ENCODE results near the gene NCK1. TPM values are rescaled to one million over a fixed set of nuclear protein-coding genes. Genes with fewer than 3 reads are reported as not detected.

Gene NCK1
- total RNA-seq, result 10 to 100 TPM; 39.2 to 48.5 TPM

DNA sequence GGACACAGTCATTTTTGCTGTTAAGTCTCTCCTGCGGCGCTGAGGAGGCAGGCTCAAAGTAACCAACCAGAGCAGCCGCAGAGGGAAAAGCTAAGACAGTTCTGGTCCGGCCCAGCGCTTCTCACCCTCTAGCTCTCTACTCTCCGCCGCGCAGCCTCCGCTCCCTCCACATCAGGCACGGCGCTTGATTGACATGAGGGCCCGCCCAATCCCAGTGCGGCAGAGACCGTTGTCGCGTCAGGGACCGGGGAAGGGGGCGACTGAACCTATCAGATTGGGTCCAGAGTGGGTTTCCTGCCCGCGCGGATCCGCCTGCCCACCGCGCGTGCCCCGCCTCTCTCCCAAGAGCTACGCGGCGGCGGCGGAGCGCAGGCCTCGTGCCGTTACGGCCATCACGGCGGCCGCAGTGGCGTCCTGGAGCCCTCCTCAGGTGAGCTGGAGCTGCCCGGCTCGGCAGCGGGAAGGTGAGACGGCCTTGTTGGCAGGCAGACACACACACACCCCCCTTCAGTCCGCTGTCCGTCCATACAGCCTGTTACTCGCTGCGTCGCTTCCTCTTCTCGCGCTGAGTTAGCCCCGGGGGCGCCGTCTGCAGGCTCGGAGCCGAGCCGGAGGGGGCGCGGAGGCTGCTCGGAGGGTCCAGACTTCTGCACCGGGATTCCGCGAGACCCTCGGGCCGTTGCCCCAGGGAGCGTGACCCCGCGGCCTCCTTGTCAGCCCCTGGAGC lies at the start of gene NCK1:
Gene NCK1, plus strand, starts transcription at position 319 of the 727 bp plus-strand sequence. CDS start 65,794 bp downstream, outside the sequence.
- Mint-ChIP-seq H3K27me3 (no peaks in the 10 kb centered on the region), H3K27ac (peak within 1 kb of the TSS; percentile 99), H3K4me3 (peak within 1 kb of the TSS; percentile 98), H3K36me3 (ENCODE audit: low read depth) (peaks cover 36% of the 10 kb centered on the region), H3K9me3 (peaks cover 2% of the 10 kb centered on the region), H3K4me1 (peaks cover 51% of the 10 kb centered on the region)
- ChIA-PET CTCF (interaction anchor here (0.6 to 3.1 kb wide), 11 partner anchors 12 to 818 kb away, joined by 3 to 11 read pairs (median 4); partner anchors contain the start of gene STAG1), POLR2A (interaction anchor here (0.8 to 1.3 kb wide), 4 partner anchors 109 to 666 kb away, joined by 3 to 8 read pairs (median 4); partner anchors contain the start of genes MSL2 and STAG1)
- peak; percentile 99 for DNase-seq

DNA sequence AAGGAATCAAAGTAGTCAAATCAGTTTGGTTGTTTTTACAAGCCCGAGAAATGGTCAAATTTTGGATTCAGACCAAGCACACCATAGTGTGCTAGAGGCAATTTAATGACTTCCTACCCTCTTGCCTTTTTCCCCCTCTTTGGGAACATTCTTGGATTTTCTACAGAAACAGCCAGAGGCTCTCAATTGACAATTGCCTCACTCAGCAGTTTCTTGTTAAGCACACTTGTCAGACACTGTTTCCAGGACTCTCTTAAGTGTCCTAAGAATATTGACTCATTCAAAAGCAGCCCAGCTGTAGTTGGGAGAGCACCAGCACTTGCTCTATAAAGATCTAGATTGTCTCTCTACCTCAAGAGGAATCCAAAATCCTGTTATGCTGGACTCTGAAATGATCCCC lies 44.6 kb upstream of the NCK1 start:
- H3K27ac Mint-ChIP-seq, result no peak overlapping the region
- CTCF ChIA-PET, result interaction anchor here (2.2 kb wide), 1 partner anchor 65 kb away, joined by 5 read pairs; the partner anchor contains the start of gene STAG1
- no peak overlapping the region for H3K4me3 Mint-ChIP-seq
- DNase-seq, result no peak
- peaks cover 20% of the 10 kb centered on the region for H3K4me1 Mint-ChIP-seq
- peaks cover 47% of the 10 kb centered on the region for H3K27me3 Mint-ChIP-seq
- POLR2A ChIA-PET, result no interaction called here
- H3K9me3 Mint-ChIP-seq, result no peaks in the 10 kb centered on the region
- peaks cover 2% of the 10 kb centered on the region for H3K36me3 Mint-ChIP-seq (ENCODE audit: low read depth)

DNA sequence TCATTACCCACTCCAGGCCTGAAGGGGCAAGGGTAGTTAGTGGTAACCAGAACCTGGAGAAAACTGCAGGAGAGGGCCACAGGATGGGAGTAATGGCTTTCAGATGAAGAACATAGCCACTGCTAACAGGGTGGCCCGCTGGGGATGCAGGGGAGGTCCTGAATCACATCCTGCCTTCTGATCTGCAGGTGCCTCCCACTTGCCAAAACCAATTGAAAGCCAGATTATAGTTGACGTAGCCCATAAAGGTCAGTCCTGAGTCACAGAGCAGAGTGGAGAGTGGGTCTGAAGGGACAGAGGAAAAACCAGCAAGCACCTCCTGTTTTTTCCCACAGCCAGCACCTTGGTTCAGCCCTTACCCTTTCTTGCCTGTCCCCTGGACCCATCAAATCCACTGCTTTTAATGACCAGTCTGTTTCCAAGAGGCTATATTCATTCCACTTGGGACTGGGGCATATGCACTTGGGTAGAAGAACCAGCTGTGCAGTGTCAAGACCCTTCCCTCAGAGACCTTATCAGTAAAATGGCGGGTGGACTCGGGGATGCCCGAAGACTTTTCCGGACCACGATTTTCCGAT lies 43.7 kb upstream of the NCK1 start:
- Mint-ChIP-seq H3K4me1 (peaks cover 20% of the 10 kb centered on the region), H3K27ac (peak overlapping the region; percentile 33), H3K4me3 (peak overlapping the region; percentile 66), H3K36me3 (ENCODE audit: low read depth) (peaks cover 2% of the 10 kb centered on the region), H3K9me3 (peaks cover 2% of the 10 kb centered on the region), H3K27me3 (peaks cover 56% of the 10 kb centered on the region)
- ChIA-PET POLR2A (no interaction called here), CTCF (no interaction called here)
- DNase-seq, result no peak

DNA sequence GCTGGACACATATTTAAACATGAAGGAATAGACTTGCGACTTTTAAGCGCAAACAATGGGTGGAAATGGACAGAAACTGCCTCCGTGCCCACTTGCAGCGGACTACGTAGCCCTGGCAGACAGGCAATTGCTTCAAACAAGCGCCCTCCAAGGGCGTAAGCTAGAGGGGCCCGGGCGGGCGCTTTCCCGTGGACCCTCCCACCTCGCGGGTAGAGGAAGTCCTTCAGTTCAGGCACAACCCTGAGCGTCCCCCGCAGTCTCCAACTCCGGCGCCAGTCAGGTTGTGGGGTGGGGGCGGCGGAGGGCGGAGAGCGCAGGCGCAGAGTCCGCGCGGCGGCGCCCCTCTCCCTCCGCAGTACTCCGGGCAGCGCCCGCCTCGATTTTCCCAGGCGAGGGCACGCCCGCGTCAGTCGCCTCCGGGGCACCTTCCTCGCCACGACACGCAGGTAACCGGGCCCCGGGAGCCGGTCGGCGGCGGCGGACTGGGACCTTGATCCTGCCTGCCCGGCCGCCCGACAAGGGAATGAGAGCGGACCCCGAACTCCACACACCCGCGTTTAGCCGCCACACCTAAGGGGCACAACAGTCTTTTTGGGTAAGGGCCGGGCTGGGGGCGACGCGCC lies 43.1 kb upstream of the NCK1 start, which contains the start of gene SLC35G2:
Gene SLC35G2, plus strand, starts transcription at position 358 of the 623 bp plus-strand sequence. CDS start 35,335 bp downstream, outside the sequence.
- Mint-ChIP-seq H3K27me3 (peaks cover 57% of the 10 kb centered on the region), H3K9me3 (peaks cover 4% of the 10 kb centered on the region), H3K4me3 (peak within 1 kb of the TSS; percentile 66), H3K27ac (peak within 1 kb of the TSS; percentile 33), H3K36me3 (ENCODE audit: low read depth) (peaks cover 2% of the 10 kb centered on the region), H3K4me1 (peaks cover 20% of the 10 kb centered on the region)
- DNase-seq, result peak; percentile 19
- POLR2A ChIA-PET, result no interaction called here
- CTCF ChIA-PET, result no interaction called here

DNA sequence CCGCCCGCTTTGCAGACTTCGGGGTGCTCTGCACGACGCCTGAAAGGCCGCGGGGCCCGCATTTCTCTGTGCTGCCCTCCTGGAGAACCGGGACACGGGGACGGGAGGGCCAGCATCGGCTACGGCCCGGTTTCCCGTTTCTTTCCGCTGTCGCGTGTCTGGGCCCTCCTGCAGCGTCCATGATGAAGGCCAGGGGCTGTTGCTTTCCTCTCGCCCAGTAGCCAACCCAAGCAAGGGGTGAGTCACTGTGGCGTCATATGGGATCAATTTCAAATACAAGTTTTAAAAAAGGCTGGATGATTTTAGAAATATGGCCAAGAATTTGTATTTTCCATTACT lies 42.6 kb upstream of the NCK1 start:
- peak overlapping the region; percentile 61 for H3K4me3 Mint-ChIP-seq
- CTCF ChIA-PET, result no interaction called here
- no peak for DNase-seq
- peaks cover 20% of the 10 kb centered on the region for H3K4me1 Mint-ChIP-seq
- no peak overlapping the region for H3K27ac Mint-ChIP-seq
- H3K36me3 Mint-ChIP-seq (ENCODE audit: low read depth), result peaks cover 2% of the 10 kb centered on the region
- H3K27me3 Mint-ChIP-seq, result peaks cover 58% of the 10 kb centered on the region
- POLR2A ChIA-PET, result no interaction called here
- peaks cover 5% of the 10 kb centered on the region for H3K9me3 Mint-ChIP-seq

DNA sequence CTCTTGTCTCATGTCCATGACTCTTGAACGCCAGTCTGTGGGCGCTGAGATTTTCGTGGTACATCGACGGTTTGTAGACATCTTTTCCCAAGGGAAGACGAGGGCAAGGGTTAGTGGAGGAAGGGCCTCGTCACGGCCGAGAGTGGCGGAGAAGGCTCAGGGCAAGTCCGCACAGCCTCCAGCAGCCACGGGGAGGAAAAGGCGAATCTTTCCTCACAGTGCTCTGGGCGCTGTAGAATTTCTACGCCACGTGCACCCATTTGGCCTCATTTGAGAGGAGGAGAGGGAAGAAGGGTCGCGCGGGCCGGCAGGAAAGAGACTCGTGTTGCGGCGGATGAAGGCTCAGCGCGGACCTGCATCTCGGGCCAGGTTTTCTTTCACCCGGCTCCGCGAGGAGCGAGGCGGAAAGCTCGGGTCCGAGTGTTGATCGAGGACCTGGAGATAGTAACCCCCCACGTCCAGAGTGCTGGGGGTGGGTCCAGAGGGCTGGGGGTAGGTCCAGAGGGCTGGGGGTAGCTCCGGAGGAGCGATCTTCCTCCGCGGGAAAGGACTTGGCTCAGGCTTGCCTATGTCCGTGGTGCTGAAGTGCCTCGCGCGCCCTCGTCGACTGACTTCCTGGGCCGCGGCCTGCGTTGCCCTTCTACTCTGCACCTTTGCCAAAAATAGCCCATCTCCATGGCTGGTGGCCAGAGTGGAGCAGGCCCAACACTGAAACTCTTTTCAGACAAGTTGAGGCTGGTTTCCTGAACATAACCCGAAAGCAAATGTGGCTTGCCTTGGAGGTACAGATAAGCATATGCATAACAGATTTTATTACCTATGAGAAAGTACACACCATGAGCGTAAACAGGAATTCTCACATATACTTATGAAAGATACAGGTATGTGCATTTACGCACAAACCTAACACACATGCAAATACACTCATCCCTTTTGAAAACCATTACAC lies 42.0 kb upstream of the NCK1 start:
- Mint-ChIP-seq H3K4me1 (peaks cover 20% of the 10 kb centered on the region), H3K9me3 (peaks cover 8% of the 10 kb centered on the region), H3K4me3 (peak overlapping the region; percentile 61), H3K27ac (no peak overlapping the region), H3K27me3 (peaks cover 62% of the 10 kb centered on the region), H3K36me3 (ENCODE audit: low read depth) (peaks cover 2% of the 10 kb centered on the region)
- DNase-seq, result peak; percentile 31
- CTCF ChIA-PET, result no interaction called here
- POLR2A ChIA-PET, result no interaction called here

DNA sequence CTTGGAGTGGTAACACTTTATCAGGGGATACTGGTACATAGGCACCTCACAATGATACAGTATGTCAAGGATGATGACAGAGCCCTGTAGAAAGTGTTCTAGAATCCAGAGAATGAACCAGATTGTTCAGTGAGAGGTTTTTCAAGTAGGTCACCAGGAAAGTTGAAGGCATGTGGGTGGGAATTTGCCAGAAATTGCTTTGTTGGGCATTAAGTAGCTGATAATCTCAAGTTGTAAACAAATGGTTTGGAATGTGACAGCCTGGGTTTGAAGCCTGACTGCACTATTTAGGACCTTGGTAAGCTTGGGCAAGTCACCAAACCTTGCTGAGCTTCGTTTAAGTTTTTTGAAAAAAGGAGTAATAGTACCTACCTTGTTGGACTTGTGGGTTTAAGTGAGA lies 30.5 kb upstream of the NCK1 start:
- no peaks in the 10 kb centered on the region for H3K4me1 Mint-ChIP-seq
- no peak overlapping the region for H3K4me3 Mint-ChIP-seq
- no peak overlapping the region for H3K27ac Mint-ChIP-seq
- peaks cover 15% of the 10 kb centered on the region for H3K27me3 Mint-ChIP-seq
- ChIA-PET POLR2A (no interaction called here), CTCF (interaction anchor here (0.6 to 1.5 kb wide), 6 partner anchors 9 to 631 kb away, joined by 3 to 6 read pairs (median 4); no protein-coding TSS in a partner anchor)
- no peak for DNase-seq
- peaks cover 3% of the 10 kb centered on the region for H3K9me3 Mint-ChIP-seq
- H3K36me3 Mint-ChIP-seq (ENCODE audit: low read depth), result peaks cover 2% of the 10 kb centered on the region

DNA sequence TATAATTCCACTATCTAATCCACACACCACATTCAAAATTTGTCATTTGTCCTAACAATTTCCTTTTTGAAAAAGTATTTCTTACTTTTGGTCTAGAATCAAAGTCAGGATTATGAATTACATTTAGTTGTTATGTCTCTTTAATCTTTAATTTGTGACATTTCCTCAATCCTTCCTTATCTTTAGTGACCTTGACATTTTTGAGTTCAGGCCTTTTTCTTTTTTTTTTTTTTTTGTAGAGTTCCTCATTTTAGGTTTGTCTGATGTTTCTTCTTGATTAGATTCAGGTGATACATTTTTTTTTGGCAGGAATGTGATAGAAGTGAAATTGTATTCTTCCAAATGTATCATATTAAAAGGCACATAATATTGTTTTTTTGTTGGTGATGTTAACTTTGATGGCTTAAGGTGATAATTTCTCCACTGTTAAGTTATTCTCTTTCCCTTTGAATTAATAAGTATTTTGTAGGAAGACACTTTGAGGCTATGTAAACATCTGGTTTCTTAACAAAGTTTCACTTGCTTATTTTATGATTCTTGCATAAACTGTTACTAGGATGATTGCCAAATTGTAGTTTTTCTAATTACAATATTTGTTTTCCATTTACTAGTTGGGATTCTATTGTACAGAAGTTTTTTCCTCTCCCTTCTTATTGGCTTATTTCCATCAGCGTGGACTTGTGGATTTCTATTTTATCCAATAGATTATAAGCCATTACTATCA lies 26.8 kb upstream of the NCK1 start:
- POLR2A ChIA-PET, result no interaction called here
- H3K4me3 Mint-ChIP-seq, result no peak overlapping the region
- H3K36me3 Mint-ChIP-seq (ENCODE audit: low read depth), result peaks cover 10% of the 10 kb centered on the region
- peaks cover 11% of the 10 kb centered on the region for H3K27me3 Mint-ChIP-seq
- DNase-seq, result no peak
- H3K9me3 Mint-ChIP-seq, result no peaks in the 10 kb centered on the region
- CTCF ChIA-PET, result no interaction called here
- H3K4me1 Mint-ChIP-seq, result peaks cover 19% of the 10 kb centered on the region
- no peak overlapping the region for H3K27ac Mint-ChIP-seq

DNA sequence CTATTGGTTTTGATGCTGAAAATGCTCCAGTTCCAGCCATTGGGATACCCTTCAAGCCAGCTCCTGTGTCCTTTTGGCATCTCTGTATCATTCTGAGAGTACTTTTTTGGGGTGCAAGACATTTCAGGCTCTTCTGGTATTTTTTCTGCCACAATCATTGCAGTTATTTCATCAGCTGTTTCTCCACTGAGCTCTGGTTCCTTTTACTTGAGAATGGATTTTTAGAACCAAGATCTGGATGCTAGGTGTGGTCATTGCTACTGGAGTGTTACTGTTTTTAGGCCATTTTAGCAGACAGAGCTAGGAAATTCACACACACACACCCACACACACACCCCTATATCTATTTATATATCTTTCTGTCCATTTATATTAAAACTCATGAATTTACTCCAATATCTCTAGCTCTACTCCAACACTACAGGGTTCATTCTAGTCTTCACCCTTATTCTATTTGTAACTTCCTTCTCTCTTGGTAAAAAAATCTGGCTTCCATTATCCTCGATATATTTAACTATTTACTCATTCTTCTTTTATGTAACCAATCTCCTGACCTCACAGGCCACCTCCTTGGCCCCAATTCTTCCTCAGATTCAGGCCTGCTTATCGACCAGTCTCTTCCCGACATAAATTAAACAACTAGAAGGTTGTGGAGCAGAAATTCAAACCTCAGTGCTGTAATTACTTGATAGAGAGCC lies 26.0 kb upstream of the NCK1 start:
- H3K27ac Mint-ChIP-seq, result no peak overlapping the region
- no peak for DNase-seq
- peaks cover 7% of the 10 kb centered on the region for H3K27me3 Mint-ChIP-seq
- no peaks in the 10 kb centered on the region for H3K9me3 Mint-ChIP-seq
- peaks cover 19% of the 10 kb centered on the region for H3K4me1 Mint-ChIP-seq
- peaks cover 10% of the 10 kb centered on the region for H3K36me3 Mint-ChIP-seq (ENCODE audit: low read depth)
- POLR2A ChIA-PET, result no interaction called here
- CTCF ChIA-PET, result no interaction called here
- no peak overlapping the region for H3K4me3 Mint-ChIP-seq

DNA sequence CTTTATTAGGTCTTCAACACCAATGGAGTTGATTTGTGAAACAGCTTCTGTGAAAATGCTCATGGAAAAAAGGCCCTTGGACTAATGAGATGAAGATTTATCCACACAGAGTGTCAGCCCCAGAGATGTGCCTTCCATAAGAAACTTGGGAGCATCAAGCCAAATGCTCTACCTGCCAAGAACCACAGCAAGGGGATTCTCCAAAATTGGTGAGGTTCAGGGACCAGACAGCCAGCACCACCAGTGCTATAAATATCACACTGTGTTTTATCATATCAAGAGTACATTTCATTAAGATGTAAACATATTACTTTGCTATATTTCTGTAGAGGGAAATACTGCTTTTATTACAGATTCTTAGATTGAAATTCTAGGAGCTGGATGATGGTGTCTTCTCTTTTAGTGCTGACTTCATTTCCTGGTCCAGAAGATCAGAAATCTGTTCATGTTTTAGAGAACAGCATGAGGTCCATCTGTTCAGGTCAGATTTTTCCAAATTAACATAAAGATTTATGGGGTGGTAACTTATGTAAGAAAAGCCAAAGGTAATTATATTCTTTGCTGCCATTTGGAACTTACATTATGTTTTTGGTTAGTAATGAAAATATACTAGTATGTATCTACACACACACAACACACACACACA lies 25.4 kb upstream of the NCK1 start:
- H3K9me3 Mint-ChIP-seq, result no peaks in the 10 kb centered on the region
- H3K27me3 Mint-ChIP-seq, result peaks cover 4% of the 10 kb centered on the region
- peaks cover 10% of the 10 kb centered on the region for H3K36me3 Mint-ChIP-seq (ENCODE audit: low read depth)
- no peak overlapping the region for H3K4me3 Mint-ChIP-seq
- H3K4me1 Mint-ChIP-seq, result peaks cover 19% of the 10 kb centered on the region
- no peak overlapping the region for H3K27ac Mint-ChIP-seq
- POLR2A ChIA-PET, result no interaction called here
- no peak for DNase-seq
- CTCF ChIA-PET, result no interaction called here

Data from activated CD4-positive, alpha-beta T cell treated with anti-CD3 and anti-CD28 coated beads, Interleukin-2, amount 10 ng/mL, durations not matched to agents 7 days and 5 days (primary cell).